K562 (cell line): Measurements from ENCODE around the gene ENKD1.

Source experiments
- CBX3 ChIP-seq, 2 experiments: IDR thresholded peaks; 1 replicate in 1 of 2; 2 replicates in 1 of 2; pipeline ENCODE4 v1.6.1; 2012; ENCODE audit warnings: inconsistent platforms in 2 of 2, low read length in 2 of 2, borderline replicate concordance in 1 of 2, control low read depth in 1 of 2
- CREB1 ChIP-seq, 2 experiments: sonication (generic) in 1 of 2; formaldehyde crosslinking in 1 of 2; IDR thresholded peaks; 2 replicates each; pipeline versions ENCODE4 v1.6.1 to v1.8.0; 2012 to 2022; ENCODE audit warnings: inconsistent platforms in 1 of 2, mild to moderate bottlenecking in 1 of 2, missing genetic modification reagents in 1 of 2, moderate library complexity in 1 of 2
- ELK3 ChIP-seq: fragments of 450-650 bp; formaldehyde crosslinking; IDR thresholded peaks from 2 replicates; pipeline ENCODE4 v1.4.0; 2020; ENCODE audit warnings: mild to moderate bottlenecking
- ESRRA ChIP-seq: fragments of 450-650 bp; IDR thresholded peaks from 2 replicates; pipeline ENCODE4 v1.6.1; 2014; ENCODE audit warnings: low read depth, mild to moderate bottlenecking, moderate library complexity, borderline replicate concordance
- NR2C2 ChIP-seq, 2 experiments: fragments of 200-800 bp in 1 of 2; sonication (Bioruptor generic) in 1 of 2; sonication (generic) in 1 of 2; formaldehyde crosslinking in 1 of 2; IDR thresholded peaks; 2 replicates each; pipeline versions ENCODE4 v1.6.1 to v1.8.0; 2016 to 2022; ENCODE audit warnings: mild to moderate bottlenecking in 1 of 2, missing compliant biosample characterization in 1 of 2, missing genetic modification characterization in 1 of 2, missing genetic modification reagents in 1 of 2

DNA sequence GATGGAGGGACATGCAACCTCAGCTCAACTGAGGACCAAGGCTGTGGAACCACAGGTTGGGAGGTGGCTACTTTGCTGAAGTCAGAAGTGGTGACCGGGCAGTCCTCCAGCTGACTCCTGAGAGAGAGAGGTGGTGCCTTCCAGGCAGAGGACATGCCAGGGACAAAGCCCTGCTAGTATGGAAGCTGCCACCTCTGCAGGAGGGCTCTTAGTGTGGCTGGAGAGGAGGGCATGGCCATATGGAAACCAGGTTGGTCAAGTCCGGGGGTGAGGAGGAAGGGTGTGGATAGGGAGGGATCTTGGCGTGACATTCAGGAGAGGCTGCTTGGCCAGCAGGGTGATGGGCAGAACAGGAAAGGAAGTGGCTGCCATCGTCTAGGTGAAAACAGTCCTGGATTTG lies 5.8 kb upstream of the ENKD1 start:
- TF ChIP-seq ESRRA = no peak
- no peak for TF ChIP-seq CBX3 (IDR thresholded peaks at IDR 0.05; ENCODE audit: borderline replicate concordance in 1 of 2, low read length in 2 of 2)
- TF ChIP-seq NR2C2 (CRISPR knock-in tag; IDR thresholded peaks at IDR 0.05) = no peak
- no peak for TF ChIP-seq NR2C2 (tag; IDR thresholded peaks at IDR 0.05)
- no peak for TF ChIP-seq CREB1 (IDR thresholded peaks at IDR 0.05)
- no peak for TF ChIP-seq CREB1 (CRISPR knock-in tag; IDR thresholded peaks at IDR 0.05)
- no peak for TF ChIP-seq ELK3 (CRISPR knock-in tag)
